Astrocyte (in vitro differentiated cells and primary cell): ENCODE measurements around the gene SPTBN5. TPM values are rescaled to one million over a fixed set of nuclear protein-coding genes. Genes with fewer than 3 reads are reported as not detected.
A peak's percentile ranks its signal among the peaks of the same experiment; 100 is the strongest.

Experiments
- DNase-seq: peaks from one replicate; pipeline ENCODE4 v3.0.0-alpha.2; 2010; ENCODE audit warnings: low read depth
- FAIRE-seq: peaks from 2 replicates; lab custom pipeline; 2011; peaks lifted over from hg19 to GRCh38; lab: Jason Lieb, UNC
- H2AFZ ChIP-seq: 2 replicates; pipeline ENCODE4 v1.6.0; 2012; ENCODE audit warnings: low read depth, low read length, inconsistent platforms
- H3K27ac ChIP-seq: 2 replicates; pipeline ENCODE4 v1.5.1; 2011; ENCODE audit warnings: low read depth, low read length, inconsistent platforms
- H3K27me3 ChIP-seq: 2 replicates; pipeline ENCODE4 v1.6.0; 2011; ENCODE audit warnings: low read length, inconsistent platforms; ENCODE audit not compliant: insufficient read depth
- H3K36me3 ChIP-seq: 2 replicates; pipeline ENCODE4 v1.5.1; 2011; ENCODE audit warnings: low read length, inconsistent platforms; ENCODE audit not compliant: insufficient read depth
- H3K4me1 ChIP-seq: 2 replicates; pipeline ENCODE4 v1.5.1; 2011; ENCODE audit warnings: low read length, inconsistent platforms; ENCODE audit not compliant: insufficient read depth
- H3K4me2 ChIP-seq: 2 replicates; pipeline ENCODE4 v1.6.0; 2012; ENCODE audit warnings: low read length, inconsistent platforms
- H3K4me3 ChIP-seq: 2 replicates; pipeline ENCODE4 v1.5.1; 2011; ENCODE audit warnings: low read depth, mild to moderate bottlenecking, low read length, inconsistent platforms; ENCODE audit not compliant: insufficient read depth
- H3K79me2 ChIP-seq: 2 replicates; pipeline ENCODE4 v1.6.0; 2012; ENCODE audit warnings: mild to moderate bottlenecking, low read length, inconsistent platforms; ENCODE audit not compliant: insufficient read depth
- H3K9ac ChIP-seq: 2 replicates; pipeline ENCODE4 v1.6.0; 2012; ENCODE audit warnings: mild to moderate bottlenecking, low read length, inconsistent platforms
- H3K9me3 ChIP-seq: 2 replicates; pipeline ENCODE4 v1.5.1; 2012; ENCODE audit warnings: low read depth, mild to moderate bottlenecking, low read length, inconsistent platforms; ENCODE audit not compliant: insufficient read depth
- H4K20me1 ChIP-seq: 2 replicates; pipeline ENCODE4 v1.6.0; 2012; ENCODE audit warnings: low read length, inconsistent platforms; ENCODE audit not compliant: insufficient read depth
- H3K27ac Mint-ChIP-seq: one replicate; pipeline ENCODE4 v1.8.0; 2021; ENCODE audit warnings: mild to moderate bottlenecking, mixed read lengths; ENCODE audit not compliant: unreplicated experiment
- H3K27me3 Mint-ChIP-seq: one replicate; pipeline ENCODE4 v1.8.0; 2021; ENCODE audit warnings: low read depth, mixed read lengths; ENCODE audit not compliant: unreplicated experiment
- H3K36me3 Mint-ChIP-seq: one replicate; pipeline ENCODE4 v1.8.0; 2021; ENCODE audit warnings: low read depth, mixed read lengths; ENCODE audit not compliant: unreplicated experiment
- H3K4me1 Mint-ChIP-seq: one replicate; pipeline ENCODE4 v1.8.0; 2021; ENCODE audit warnings: low read depth, mixed read lengths; ENCODE audit not compliant: unreplicated experiment
- H3K4me3 Mint-ChIP-seq: one replicate; pipeline ENCODE4 v1.8.0; 2021; ENCODE audit warnings: mild to moderate bottlenecking, moderate library complexity, mixed read lengths; ENCODE audit not compliant: unreplicated experiment
- H3K9me3 Mint-ChIP-seq: one replicate; pipeline ENCODE4 v1.8.0; 2021; ENCODE audit warnings: mild to moderate bottlenecking, mixed read lengths; ENCODE audit not compliant: unreplicated experiment
- EZH2 ChIP-seq: IDR thresholded peaks from 2 replicates; pipeline ENCODE4 v1.6.1; 2012; ENCODE audit warnings: mild to moderate bottlenecking, low read length, inconsistent platforms; ENCODE audit not compliant: insufficient read depth
- total RNA-seq: library from RNA; stranded (reverse); gene quantifications from 2 replicates; pipeline ENCODE4 v1.2.1, GENCODE V29; 2021
- TF ChIP-seq, protein P1 (sequence below): IDR thresholded peaks from 2 replicates; pipeline ENCODE4 v1.5.1; 2011; ENCODE audit warnings: low read depth, mild to moderate bottlenecking, inconsistent platforms, low read length, moderate library complexity; ENCODE audit not compliant: insufficient read depth

The SPTBN5 gene
- total RNA-seq, 1 donor from 2014 or later, result 5.3 TPM

DNA sequence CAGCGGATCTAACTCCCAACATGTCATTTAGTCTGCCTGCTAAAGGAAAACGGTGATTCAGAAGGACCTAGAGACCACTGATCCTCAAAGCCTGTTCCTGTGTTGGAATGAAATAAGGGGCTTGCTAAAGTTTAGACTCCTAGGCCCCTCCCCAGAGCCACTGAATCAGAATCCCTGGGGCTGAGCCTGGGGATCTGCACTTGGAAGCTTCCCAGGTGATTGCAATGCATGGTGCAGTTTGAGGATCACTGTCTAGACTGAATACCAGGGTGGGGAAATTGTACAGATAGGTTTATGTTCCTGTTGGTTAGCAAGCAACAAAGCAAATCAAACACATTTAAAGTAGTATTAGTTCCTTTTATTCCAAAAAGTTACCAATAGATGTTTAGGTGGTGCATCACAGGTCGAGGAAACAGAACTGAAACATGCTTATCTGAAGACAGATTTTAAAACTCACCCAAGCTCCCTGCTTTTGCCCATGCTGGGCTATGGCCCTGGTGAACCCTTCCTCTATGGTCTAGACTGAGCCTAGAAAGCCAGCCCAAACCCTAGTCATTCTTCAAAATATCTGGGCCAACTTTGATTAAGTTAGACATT lies 29.6 kb upstream of the SPTBN5 start:
- peaks cover 44% of the 10 kb centered on the region for H3K4me1 ChIP-seq
- H4K20me1 ChIP-seq, result peaks cover 73% of the 10 kb centered on the region
- no peak for TF ChIP-seq EZH2
- TF ChIP-seq, protein P1, sequence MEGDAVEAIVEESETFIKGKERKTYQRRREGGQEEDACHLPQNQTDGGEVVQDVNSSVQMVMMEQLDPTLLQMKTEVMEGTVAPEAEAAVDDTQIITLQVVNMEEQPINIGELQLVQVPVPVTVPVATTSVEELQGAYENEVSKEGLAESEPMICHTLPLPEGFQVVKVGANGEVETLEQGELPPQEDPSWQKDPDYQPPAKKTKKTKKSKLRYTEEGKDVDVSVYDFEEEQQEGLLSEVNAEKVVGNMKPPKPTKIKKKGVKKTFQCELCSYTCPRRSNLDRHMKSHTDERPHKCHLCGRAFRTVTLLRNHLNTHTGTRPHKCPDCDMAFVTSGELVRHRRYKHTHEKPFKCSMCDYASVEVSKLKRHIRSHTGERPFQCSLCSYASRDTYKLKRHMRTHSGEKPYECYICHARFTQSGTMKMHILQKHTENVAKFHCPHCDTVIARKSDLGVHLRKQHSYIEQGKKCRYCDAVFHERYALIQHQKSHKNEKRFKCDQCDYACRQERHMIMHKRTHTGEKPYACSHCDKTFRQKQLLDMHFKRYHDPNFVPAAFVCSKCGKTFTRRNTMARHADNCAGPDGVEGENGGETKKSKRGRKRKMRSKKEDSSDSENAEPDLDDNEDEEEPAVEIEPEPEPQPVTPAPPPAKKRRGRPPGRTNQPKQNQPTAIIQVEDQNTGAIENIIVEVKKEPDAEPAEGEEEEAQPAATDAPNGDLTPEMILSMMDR, result no peak
- peak; percentile 40 for DNase-seq
- no peak for FAIRE-seq
- H2AFZ ChIP-seq, result no peak overlapping the region
- no peaks in the 10 kb centered on the region for H3K9me3 Mint-ChIP-seq
- H3K36me3 ChIP-seq, result peaks cover 12% of the 10 kb centered on the region
- H3K27ac Mint-ChIP-seq, result no peak overlapping the region
- peaks cover 3% of the 10 kb centered on the region for H3K79me2 ChIP-seq
- H3K27me3 Mint-ChIP-seq, result no peaks in the 10 kb centered on the region
- H3K27me3 ChIP-seq, result no peaks in the 10 kb centered on the region
- H3K4me3 ChIP-seq, result no peak overlapping the region
- H3K4me1 Mint-ChIP-seq, result peaks cover 41% of the 10 kb centered on the region
- H3K4me2 ChIP-seq, result no peak overlapping the region
- no peak overlapping the region for H3K27ac ChIP-seq
- H3K9me3 ChIP-seq, result no peaks in the 10 kb centered on the region
- H3K4me3 Mint-ChIP-seq, result peak overlapping the region; percentile 11
- peaks cover 36% of the 10 kb centered on the region for H3K36me3 Mint-ChIP-seq
- H3K9ac ChIP-seq, result no peak overlapping the region

DNA sequence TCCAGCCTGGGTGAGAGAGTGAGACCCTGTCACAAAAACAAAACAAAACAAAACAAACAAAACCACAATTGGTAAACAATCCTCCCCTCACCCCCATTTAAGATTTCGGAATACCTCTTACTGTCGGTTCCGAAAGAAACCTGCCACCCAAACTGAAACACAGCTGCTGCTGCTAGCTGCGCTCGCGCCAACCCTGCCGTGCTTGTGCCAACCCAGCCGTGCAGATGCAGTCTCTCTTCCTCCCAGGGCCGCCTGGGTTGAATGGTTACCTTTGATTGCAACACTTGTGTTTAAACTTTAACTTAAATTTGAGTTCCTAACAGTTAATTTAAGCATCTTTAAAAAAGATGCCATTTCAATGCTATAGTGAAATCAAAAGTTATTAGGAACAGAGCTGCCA lies 28.5 kb upstream of the SPTBN5 start:
- no peaks in the 10 kb centered on the region for H3K9me3 Mint-ChIP-seq
- TF ChIP-seq, protein P1, result no peak
- TF ChIP-seq EZH2, result no peak
- Histone ChIP-seq H3K27me3 (no peaks in the 10 kb centered on the region), H3K9ac (no peak overlapping the region), H3K4me1 (peaks cover 54% of the 10 kb centered on the region), H3K4me2 (no peak overlapping the region), H3K79me2 (peaks cover 3% of the 10 kb centered on the region), H3K27ac (no peak overlapping the region), H2AFZ (no peak overlapping the region), H4K20me1 (peaks cover 79% of the 10 kb centered on the region), H3K36me3 (peaks cover 12% of the 10 kb centered on the region), H3K9me3 (no peaks in the 10 kb centered on the region), H3K4me3 (no peak overlapping the region)
- no peaks in the 10 kb centered on the region for H3K27me3 Mint-ChIP-seq
- no peak for DNase-seq
- peaks cover 45% of the 10 kb centered on the region for H3K4me1 Mint-ChIP-seq
- FAIRE-seq, result no peak
- H3K4me3 Mint-ChIP-seq, result no peak overlapping the region
- no peak overlapping the region for H3K27ac Mint-ChIP-seq
- peaks cover 43% of the 10 kb centered on the region for H3K36me3 Mint-ChIP-seq

DNA sequence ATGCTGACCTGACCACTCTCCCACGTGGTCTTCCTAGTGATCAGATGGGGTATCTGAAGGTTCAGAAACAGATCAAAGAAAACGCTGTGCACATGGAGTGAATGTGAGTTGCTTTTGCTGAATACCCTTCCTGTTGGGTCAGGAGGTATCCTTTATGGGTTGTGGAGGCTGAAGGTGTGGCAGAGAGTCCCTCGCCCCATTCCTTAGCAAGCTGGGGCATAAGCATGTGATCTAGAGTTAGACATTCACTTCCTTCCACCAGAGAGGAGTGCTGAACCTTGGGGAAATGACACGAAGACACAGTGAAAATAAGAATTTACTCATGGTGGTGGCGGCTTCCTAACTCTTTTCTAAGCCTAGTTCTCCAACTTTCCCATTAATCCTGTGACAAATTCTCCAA lies 27.8 kb upstream of the SPTBN5 start:
- H3K27ac Mint-ChIP-seq, result no peak overlapping the region
- peak overlapping the region; percentile 8 for H3K9ac ChIP-seq

More for the DNA sequence above, 27.8 kb upstream of the SPTBN5 start:
- H3K36me3 ChIP-seq, result peaks cover 12% of the 10 kb centered on the region
- H3K79me2 ChIP-seq, result peaks cover 4% of the 10 kb centered on the region
- TF ChIP-seq, protein P1, result no peak
- no peak for TF ChIP-seq EZH2
- H3K9me3 ChIP-seq, result no peaks in the 10 kb centered on the region
- DNase-seq, result no peak
- Mint-ChIP-seq H3K27me3 (no peaks in the 10 kb centered on the region), H3K36me3 (peaks cover 43% of the 10 kb centered on the region), H3K4me1 (peaks cover 47% of the 10 kb centered on the region), H3K9me3 (no peaks in the 10 kb centered on the region), H3K4me3 (no peak overlapping the region)
- FAIRE-seq, result no peak
- peaks cover 57% of the 10 kb centered on the region for H3K4me1 ChIP-seq
- H2AFZ ChIP-seq, result no peak overlapping the region
- H3K4me2 ChIP-seq, result peak overlapping the region; percentile 40
- no peaks in the 10 kb centered on the region for H3K27me3 ChIP-seq
- no peak overlapping the region for H3K4me3 ChIP-seq
- H4K20me1 ChIP-seq, result peaks cover 80% of the 10 kb centered on the region
- peak overlapping the region; percentile 5 for H3K27ac ChIP-seq
